HCEC 1CT (cell line): Measurements from ENCODE around the gene LRTM1.

ENCODE experiments used
- DNase-seq: peaks from one replicate; pipeline ENCODE4 v3.0.0-alpha.2; 2017

LRTM1 gene

DNA sequence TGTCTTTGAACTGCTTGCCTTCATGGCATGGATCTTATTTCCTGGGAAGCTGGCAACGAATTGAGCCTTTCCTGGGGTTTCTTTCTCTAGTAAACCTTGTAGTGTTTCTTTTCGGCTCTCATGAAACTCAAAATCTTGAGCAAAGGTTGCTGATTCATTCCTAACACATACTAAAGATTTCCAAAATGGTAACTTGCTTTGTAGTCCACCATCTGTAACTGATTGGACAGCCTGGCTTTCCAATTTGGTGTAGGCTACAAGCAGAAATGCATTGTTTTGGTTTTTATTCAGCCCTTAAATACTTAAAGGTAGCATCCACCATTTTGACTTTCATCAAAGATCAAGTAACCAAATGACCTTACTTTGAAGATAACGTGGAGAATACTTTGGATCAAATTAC, 38.1 kb downstream of the LRTM1 start:
- no peak for DNase-seq

DNA sequence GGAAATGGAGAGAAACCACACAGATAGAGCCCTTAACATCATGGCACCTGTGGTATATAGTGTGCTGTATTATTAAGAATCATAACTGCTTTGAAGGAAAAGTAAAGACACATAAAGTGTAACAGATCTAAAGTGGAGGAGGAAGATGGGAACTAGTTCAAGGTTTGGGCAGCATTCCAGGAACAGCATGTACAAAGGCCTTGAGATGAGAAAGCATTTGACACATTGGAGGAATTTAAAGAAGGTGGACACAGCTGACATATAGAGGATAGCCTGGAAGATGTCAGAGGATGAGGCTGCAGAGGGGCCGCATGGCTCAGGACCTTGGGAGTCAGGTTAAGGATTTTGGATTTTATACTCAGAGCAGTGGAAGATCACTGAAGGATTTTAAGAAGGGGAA, 39.0 kb downstream of the LRTM1 start:
- DNase-seq, result peak; percentile 27

DNA sequence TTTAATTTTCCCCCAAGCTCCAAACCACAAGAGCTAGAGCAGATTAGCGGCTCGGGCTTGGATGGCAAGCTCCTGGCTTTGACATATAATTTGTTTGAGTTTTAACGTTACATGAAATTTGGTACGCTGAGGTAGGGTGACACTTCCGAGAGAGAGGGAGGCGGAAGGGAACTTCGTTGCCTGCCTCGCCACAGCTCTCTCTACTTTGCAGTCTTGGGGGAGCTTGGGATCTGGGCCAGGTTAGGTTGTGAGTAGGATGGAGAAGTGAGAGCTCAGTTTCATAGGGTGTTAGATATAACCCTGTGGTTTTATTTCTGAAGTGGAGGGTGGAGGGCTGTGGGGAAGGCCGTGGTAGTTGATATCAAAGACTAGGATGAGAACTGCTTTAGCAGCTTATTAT, 39.7 kb downstream of the LRTM1 start:
- no peak for DNase-seq

DNA sequence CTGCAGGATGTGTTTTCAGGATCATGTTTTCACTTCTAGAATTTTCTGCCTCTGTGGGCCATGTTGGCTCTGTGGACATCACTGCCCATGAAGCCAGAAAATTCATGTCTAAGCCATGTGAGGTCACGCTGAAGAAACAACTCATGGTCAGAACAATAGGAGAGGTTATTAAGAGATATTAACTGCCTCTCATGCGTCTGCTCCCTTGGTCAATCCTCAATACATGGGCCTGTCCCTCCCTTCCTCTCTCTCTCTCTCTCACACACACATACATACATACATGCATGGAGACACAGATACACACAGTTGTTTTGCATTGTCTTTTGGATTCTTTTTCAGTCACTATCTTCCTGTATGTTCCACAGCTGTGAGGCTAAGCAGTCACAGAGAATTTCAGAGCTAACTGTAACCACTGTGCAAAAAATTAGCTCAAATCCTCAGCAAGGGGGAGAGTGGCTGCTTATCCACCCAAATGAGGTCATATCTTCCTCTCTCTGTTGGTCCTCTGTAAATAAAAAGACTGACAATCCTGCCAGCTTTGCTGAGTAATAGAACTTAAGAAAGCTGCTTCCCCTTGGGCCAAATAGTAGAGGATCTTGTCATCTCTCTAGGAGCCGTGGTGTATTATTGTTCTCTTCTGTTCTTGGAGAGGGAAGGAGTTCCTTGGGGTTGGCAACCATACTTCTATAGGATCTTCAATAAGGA, 45.6 kb downstream of the LRTM1 start:
- peak; percentile 86 for DNase-seq

DNA sequence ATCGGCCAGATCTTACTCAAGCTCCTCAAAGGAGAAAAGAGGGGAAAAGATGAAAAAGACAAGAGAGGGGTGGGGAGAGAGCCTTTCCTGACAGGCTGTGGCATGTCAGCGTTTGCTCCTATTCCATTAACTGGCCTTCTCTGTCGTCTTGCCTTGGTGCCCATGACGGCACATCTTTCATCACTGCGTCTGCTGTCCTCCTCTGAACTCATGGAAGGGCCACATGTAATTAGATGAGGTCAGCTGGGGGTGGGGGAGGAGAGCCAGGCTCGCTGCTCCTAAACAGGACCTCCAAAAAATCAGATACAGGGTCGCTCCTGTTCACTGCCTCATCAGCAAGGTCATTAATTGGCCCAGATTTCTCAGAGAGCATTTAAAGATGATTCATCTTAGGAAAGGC, 49.7 kb downstream of the LRTM1 start:
- DNase-seq, result no peak

DNA sequence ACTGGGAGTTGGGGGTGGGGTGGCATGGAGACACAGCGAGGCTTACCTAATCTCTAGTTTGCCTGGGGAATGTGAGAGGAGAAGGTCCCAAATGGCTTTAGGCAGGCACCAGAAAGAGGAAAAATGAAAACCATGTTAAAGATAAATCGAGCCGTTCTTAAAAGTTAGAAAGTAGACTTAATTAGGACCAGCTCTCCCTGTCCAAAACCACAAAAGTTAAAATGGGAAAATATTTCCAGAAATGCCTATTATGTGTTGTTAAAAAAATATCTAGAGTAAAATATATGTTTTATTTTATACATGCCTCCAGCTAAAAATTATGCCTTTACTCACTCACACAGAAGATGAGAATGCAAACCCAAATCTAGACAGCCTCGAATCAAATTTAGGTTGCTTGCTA, 50.1 kb downstream of the LRTM1 start:
- no peak for DNase-seq

DNA sequence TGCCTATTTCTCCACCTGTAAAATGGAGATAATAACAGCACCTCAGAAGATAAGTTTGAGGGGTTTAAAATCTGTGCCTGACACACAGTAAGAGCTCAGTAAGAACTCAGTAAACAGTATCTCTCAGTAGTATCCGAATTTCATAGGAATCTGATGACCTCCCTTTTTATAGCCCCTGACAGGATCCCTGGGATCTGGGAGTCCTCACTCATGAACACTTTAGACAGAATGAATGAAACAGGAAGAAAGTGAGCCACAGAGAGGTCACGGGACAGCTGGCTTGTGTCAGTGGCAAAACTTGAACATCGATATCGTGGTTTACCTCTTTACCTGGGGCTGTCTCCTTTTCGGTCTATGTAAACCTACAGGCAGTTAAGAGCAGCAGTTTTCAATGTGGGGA, 51.2 kb downstream of the LRTM1 start:
- DNase-seq, result no peak

DNA sequence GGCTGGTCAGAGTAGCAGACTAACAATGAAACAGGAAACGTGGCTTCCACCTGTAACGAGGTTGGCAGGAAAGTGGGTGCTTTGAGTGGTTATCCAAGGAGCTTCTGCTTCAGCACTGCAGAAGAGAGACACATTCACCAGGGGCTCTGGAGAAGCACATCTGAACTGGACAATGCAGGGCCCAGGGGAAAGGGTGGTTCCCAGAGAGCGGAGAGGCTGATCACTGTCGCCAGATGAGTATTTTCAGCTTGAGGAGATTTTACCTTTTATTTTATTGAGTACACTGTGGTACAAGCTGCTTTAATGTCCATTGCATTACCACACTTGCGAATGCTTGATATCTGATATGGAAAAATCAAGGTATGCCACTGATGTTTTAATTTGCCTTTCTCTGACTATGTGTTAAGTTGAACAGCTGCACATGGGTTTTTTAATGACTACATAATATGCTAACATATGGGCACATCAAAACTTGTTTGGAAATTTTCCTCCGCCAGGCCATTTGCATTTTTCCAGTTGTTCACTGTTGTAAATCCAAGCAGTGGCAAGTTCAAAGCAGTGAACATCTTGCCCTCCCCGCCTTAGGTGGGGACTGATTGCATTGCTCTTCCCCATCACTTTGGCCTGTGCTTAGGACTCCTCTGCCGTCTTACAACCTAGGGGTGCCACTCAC, 52.1 kb downstream of the LRTM1 start:
- DNase-seq, result no peak

DNA sequence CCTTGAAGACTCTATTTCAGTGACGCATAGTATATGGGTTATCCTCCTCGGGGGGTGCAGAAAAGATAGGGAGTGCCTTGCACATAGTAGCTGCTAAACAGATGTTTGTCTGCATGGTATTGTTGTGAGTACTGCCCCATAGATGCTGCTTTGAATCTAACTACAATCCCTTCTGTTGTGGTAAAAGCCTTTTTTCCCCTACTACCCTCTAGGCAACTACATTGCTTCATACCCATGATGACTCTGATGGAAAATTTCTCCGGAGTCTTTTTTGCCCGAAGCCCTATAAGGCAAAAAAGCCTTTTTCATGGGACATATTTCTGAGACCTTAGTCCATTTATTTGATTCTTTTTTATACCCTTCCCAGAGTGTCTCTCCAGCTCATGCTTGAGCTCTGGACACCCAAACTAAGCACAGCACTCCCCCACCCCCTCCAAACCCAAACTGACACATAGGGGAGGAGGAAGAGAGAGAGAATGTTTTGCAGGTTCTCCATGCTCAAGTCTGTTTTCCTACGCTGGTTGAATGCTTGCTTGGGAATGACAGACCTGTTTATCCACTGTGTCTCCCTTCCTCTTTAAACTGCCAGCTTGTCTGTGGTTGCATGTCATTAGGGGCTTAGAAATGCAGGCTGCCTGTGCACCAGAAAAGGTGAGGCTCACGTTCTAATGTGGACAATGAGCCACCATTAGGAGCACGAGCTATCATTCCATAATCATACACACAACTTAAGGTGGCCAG, 52.9 kb downstream of the LRTM1 start:
- DNase-seq, result no peak

DNA sequence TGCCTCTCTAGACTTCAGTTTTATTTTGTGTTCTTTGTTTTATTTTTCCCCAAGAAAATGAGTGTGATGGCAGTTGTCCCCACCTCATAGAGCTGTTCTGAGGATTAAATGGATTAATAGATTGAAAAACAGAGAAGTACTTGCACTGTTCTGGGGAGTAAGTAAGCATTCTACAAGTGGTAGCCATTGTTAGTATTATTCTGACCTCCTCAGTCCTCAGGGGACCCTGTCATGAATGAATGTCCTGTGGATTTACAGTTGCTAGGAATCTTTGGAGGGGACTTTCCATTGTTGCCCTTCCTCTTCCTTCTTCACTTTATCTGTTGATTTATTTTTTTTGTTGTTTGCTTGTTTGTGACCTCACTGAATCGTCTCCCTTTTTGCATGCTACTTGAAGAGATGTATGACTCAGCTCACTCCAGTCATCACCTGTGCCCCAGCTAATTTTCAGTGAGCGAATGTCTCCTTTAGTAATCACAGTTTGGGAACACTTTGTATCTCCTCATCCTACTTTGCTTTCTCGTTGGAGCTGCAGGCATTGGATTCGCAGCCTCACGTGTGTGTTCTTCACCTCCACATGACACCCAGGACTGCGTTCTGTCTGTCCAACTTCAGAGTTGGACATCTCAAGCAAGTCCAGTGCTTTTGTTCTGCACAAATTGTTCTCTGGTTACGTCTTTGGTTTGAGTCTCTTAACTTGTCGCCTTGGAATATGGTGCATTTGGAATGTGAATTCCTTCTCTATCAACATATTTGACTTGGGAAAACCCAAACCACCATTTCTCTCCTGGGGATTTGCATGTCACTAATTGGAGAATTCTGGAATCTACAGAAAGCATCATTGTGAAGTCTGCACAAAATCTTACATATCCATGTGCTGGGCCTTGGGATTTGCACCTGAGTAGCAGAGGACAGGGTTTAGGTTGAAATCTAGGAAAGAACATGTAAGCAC, 54.5 kb downstream of the LRTM1 start:
- no peak for DNase-seq

DNA sequence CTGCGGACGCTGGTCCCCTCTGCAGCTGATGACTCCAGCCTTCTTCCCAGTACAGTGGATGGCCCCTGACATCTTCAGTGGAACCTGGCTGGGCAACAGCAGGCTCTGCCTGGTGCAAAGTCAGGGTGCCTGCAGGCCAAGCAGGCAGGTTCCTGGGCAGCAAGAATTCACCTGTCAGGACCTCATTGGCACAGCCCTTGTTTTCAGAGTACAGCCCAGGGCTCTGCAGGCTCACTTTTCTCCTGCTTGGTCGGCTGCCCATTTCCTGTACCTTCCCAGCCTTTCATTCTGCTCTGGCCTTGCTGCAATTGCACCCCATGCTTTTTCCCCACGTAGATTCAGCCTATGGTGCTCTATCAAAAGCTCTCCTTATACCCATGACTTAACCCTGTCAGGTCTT, 56.0 kb downstream of the LRTM1 start:
- no peak for DNase-seq

DNA sequence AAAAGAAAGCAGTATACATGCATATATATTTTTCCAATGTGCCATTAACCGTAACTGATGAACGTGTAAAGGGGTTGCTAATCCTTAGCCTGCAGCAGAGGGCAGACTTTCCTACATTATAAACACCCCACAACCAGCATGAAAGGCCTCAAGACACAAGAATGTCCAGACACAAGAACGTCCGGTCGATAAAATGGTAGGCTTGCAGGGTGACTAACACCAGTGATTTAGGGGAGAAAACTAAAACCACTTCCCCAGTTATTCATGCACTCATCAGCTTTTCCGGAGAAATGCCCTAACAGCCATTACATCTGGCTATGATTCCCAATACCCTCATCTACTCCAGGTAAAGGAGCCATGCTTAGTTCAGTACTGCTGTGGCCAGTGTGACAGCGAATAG, 57.4 kb downstream of the LRTM1 start:
- peak; percentile 98 for DNase-seq
